HG03039 (cell line): ENCODE measurements around the gene CEACAM6.

ENCODE experiments used
- ATAC-seq: cut with Tn5 transposase; IDR thresholded peaks from one replicate; pipeline ENCODE4 v1.9.1; 2021; ENCODE audit warnings: mild to moderate bottlenecking, moderate library complexity; ENCODE audit not compliant: unreplicated experiment

The CEACAM6 gene

DNA sequence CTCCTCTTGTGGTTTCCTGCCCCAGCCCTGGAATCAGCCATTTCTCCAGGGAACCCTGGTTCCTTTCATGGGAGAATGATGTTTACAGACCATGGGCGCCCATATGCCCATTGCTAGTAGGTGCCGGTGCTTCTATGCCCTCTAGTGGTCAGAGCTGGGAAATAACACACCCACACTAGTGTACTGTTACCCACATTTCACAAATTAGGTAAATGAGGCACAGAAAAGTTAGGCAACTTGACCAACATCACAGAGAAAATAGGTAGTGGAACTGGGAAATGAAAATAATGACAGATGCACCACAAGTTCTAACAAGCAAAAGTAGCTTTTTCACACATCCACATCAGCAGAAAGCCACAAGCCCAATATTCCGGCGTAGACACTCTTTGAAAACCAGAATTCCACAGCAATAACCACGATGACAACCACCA lies 39.7 kb downstream of the CEACAM6 start:
- no peak for ATAC-seq

DNA sequence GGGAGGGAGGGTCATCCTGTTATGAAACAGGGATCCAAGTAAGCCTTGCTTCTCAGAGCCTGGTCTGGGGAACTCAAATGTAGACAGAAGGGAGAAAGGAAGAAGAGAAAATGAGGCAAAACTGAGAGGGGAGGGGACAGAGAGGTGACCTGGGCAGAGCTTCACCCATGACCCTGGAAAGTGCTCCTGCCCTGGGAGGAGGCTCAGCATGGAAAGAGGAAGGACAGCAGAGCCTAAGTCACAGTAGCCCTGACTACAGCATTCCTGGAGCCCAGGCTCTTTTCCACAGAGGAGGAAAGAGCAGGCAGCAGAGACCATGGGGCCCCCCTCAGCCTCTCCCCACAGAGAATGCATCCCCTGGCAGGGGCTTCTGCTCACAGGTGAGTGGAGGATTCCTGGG lies 41.0 kb downstream of the CEACAM6 start, which contains the start of gene CEACAM3:
CEACAM3 (plus strand) TSS at position 226 of the 400 bp plus-strand sequence; CDS start at position 317, 91 bp downstream.
- ATAC-seq = no peak

- no peak for ATAC-seq
Measured at GRCh38 chr19:41796901-41797300, 41.6 kb downstream of the CEACAM6 start.

DNA sequence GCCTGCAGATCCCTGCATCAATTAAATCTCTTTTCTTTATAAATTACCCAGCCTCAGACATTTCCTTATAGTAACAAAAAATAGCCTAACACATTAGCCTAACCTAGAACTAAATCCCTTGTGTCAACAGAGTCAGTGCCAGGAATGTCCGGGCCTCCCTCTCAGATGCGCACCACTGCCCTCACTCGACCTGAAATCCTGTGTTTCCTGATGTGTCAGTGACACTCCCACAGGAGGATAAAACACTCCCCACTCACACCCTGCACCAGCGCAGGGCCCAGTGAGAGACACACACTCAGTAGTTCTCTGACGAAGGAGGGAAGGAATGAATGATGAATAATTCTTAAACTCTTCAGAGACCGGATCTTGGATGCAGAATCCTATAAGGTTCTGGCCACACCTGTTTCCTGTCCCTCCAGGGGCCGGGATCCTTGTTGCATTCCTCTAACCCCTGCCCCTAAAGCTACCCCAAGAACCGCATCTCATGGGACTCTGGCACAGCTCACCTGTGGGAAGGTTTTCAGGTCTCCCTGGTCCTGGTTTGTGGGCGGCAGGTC lies 44.2 kb downstream of the CEACAM6 start:
- ATAC-seq = no peak

DNA sequence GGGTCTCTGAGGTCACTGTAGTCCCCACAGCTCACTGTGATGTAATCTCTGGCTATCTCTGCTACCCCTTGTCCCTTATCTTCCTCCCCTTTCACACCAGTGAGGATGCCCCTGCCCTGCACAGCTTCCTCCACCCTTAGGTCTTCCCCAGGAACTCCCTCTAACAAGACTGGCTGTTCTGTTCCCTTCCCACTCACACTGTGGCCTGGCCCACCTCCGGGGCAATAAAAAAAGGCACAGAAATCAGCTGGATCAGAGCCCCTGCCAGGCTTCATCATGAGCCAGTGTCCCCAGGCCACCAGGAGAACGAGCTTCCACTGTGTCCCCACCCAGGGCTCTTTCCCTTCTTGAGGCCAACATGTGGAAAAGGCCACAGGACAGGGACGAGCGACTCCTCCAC lies 45.7 kb downstream of the CEACAM6 start:
- ATAC-seq = no peak

DNA sequence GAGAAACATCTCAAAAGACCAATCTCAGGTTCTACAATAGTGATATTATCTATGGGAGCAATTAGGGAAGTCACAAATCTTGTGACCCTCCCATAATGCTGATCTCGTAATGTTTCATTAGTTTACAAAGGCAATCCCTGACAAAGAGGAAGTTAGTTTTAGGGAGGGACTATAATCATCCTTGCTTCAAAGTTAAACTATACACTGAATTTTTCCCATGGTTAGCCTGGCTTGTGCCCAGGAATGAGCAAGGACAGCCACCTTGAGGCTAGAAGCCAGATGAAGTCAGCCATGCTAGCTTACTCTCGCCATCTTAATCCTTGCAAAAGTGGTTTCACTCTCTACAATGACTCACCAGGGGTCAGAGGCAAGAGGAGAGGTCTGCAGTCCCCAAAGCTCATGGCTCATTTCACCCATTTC lies 46.5 kb downstream of the CEACAM6 start:
- no peak for ATAC-seq

DNA sequence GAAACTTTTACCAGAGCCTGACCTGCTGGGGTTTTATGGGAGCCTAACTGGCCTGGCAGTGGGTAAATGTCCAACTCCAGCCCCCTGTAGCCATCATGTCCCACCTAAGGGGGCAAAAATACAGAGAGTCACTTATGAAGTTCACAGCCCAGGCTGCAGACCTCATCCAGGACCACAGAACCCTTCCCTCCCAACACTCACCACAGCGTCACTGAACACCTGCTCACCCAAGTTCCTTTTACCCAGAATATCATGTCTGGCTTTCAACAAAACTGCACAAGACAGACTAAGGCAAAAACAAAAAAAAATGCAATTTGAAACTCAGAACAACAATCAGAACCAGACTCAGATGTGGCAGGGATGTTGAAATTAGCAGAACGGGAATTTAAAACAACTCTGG lies 47.4 kb downstream of the CEACAM6 start:
- no peak for ATAC-seq

- ATAC-seq = no peak
Measured at GRCh38 chr19:41804336-41804735, 49.0 kb downstream of the CEACAM6 start.

GRCh38 chr19:41807176-41807575 lies 51.8 kb downstream of the CEACAM6 start:
- ATAC-seq = no peak

GRCh38 chr19:41808663-41809566 lies 53.6 kb downstream of the CEACAM6 start:
- no peak for ATAC-seq

GRCh38 chr19:41810301-41810700 lies 55.0 kb downstream of the CEACAM6 start:
- no peak for ATAC-seq

GRCh38 chr19:41811036-41811435 lies 55.7 kb downstream of the CEACAM6 start:
- no peak for ATAC-seq

GRCh38 chr19:41811981-41812380 lies 56.7 kb downstream of the CEACAM6 start:
- no peak for ATAC-seq

DNA sequence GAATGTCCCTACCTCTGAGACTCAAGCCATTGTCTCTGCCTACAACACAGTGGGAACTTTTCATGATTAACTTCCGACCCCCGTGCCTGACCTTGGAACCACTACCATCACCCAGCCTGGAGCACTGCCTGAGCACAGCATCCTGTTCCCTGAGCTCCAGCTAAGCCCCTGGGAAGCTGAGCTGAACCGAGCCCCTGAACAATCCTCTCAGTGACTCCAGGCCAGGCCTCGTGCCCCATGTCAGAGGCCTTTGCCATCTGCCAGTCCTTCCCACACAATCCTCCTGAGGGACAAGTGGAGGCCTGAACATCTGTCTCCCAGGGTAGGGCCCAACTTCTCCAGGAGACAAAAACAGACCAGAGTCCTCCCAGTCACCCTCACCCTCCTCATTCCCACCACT lies 58.6 kb downstream of the CEACAM6 start:
- ATAC-seq = no peak

- ATAC-seq = no peak
Measured at GRCh38 chr19:41815301-41815700, 60.0 kb downstream of the CEACAM6 start.

GRCh38 chr19:41816761-41817160 lies 61.4 kb downstream of the CEACAM6 start:
- no peak for ATAC-seq

GRCh38 chr19:41821003-41821735 lies 65.8 kb downstream of the CEACAM6 start:
- ATAC-seq = no peak
